ENCODE results near the gene TVP23A. TPM values are rescaled to one million over a fixed set of nuclear protein-coding genes. Genes with fewer than 3 reads are reported as not detected.
A peak's percentile ranks its signal among the peaks of the same experiment; 100 is the strongest.
"Not testable (repeated sequence)": the region's sequence is repeated elsewhere in the genome, so short reads cannot be mapped to it uniquely, and the experiment has no call there.

Gene TVP23A
- polyA plus RNA-seq, 3 donors = 0.06 to 0.17 (median 0.08) TPM

- H3K27ac Mint-ChIP-seq = peak overlapping the region; percentile 98 to 100 (median 100)
- intact Hi-C loops (cut with micrococcal nuclease) = loop anchor here (5.0 to 10.0 kb wide), 3 partner anchors 152 to 202 kb away; partner anchors contain the start of genes CLEC16A (in 1 of the 2) and DEXI (in 1 of the 2)
- Histone ChIP-seq H3K27me3 (ENCODE audit: control insufficient read depth in 2 of 2, insufficient read depth in 2 of 2, low read length in 2 of 2) (no peaks in the 10 kb centered on the region), H3K4me1 (ENCODE audit: control insufficient read depth in 1 of 2, insufficient read depth in 2 of 2, low read length in 2 of 2) (peaks cover 28 to 37% of the 10 kb centered on the region in 2 donors), H3K27ac (ENCODE audit: low read depth in 1 of 2, low read length in 2 of 2) (peak overlapping the region; percentile 98), H3K9me3 (replicated peaks in 1 of 2; ENCODE audit: control insufficient read depth in 1 of 2, insufficient read depth in 1 of 2, low read length in 2 of 2) (no peaks in the 10 kb centered on the region), H2AFZ (ENCODE audit: insufficient read depth, low read depth, low read length, poor library complexity, severe bottlenecking) (no peak overlapping the region), H3K4me3 (replicated peaks in 1 of 3; ENCODE audit: low read depth in 2 of 3, low read length in 3 of 3) (peak overlapping the region in 2 of 3 experiments; percentile 75 to 86), H3K9ac (ENCODE audit: insufficient read depth, low read length, poor library complexity, severe bottlenecking) (peak overlapping the region; percentile 88), H3K79me2 (ENCODE audit: insufficient read depth, low read length) (peaks cover 29% of the 10 kb centered on the region), H3K4me2 (replicated peaks; ENCODE audit: extremely low read depth, low read length, poor library complexity, severe bottlenecking) (peak overlapping the region; percentile 93), H4K20me1 (ENCODE audit: insufficient read depth, low read length) (no peaks in the 10 kb centered on the region), H3K36me3 (replicated peaks in 1 of 2; ENCODE audit: control insufficient read depth in 1 of 2, insufficient read depth in 2 of 2, low read length in 2 of 2) (peaks cover 17 to 26% of the 10 kb centered on the region in 2 donors)
- peaks cover 32 to 36% of the 10 kb centered on the region in 2 donors for H3K36me3 Mint-ChIP-seq
- TF ChIP-seq CTCF (IDR thresholded peaks at IDR 0.05) = no peak
- H3K4me3 Mint-ChIP-seq = peak overlapping the region; percentile 92 to 97
- 0% methylated on average over 1 of the region's 5 CpGs for WGBS (ENCODE audit: insufficient coverage)
- H3K4me1 Mint-ChIP-seq = peaks cover 40% of the 10 kb centered on the region
- peaks cover 0 to 2% (median 0%) of the 10 kb centered on the region in 7 donors for H3K9me3 Mint-ChIP-seq
- no peak for DNase-seq
- peaks cover 0 to 4% (median 0%) of the 10 kb centered on the region in 3 donors for H3K27me3 Mint-ChIP-seq (ENCODE audit: low read depth in 3 of 3)
Measured at GRCh38 chr16:10743227-10743609, 75.4 kb downstream of the TVP23A start.

DNA sequence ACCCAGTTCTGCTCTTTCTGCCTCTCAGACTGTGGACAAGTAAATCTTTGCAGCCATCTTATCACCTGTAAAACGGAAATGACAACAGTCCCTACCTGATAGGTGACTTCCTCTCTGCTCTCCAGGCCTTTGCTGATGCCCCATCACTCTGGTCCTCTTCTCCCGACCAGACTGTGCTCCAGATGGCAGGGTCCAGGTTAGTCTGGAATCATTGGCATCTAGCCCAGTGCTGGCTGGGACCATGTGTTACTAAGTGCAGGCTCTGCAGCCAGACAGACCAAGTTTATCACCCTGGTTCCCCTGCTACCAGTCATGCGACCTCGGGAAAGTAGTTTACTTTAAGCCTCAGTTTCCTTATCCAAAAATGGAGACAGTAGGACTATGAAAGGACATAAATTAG, 76.8 kb downstream of the TVP23A start:
- Histone ChIP-seq H3K9me3 (replicated peaks in 1 of 2; ENCODE audit: control insufficient read depth in 1 of 2, insufficient read depth in 1 of 2, low read length in 2 of 2) (no peaks in the 10 kb centered on the region), H3K9ac (ENCODE audit: insufficient read depth, low read length, poor library complexity, severe bottlenecking) (no peak overlapping the region), H3K27me3 (ENCODE audit: control insufficient read depth in 2 of 2, insufficient read depth in 2 of 2, low read length in 2 of 2) (no peaks in the 10 kb centered on the region), H4K20me1 (ENCODE audit: insufficient read depth, low read length) (no peaks in the 10 kb centered on the region), H3K27ac (ENCODE audit: low read depth in 1 of 2, low read length in 2 of 2) (no peak overlapping the region), H3K4me1 (ENCODE audit: control insufficient read depth in 1 of 2, insufficient read depth in 2 of 2, low read length in 2 of 2) (peaks cover 40 to 49% of the 10 kb centered on the region in 2 donors), H2AFZ (ENCODE audit: insufficient read depth, low read depth, low read length, poor library complexity, severe bottlenecking) (no peak overlapping the region), H3K36me3 (replicated peaks in 1 of 2; ENCODE audit: control insufficient read depth in 1 of 2, insufficient read depth in 2 of 2, low read length in 2 of 2) (peaks cover 5 to 12% of the 10 kb centered on the region in 2 donors), H3K4me2 (replicated peaks; ENCODE audit: extremely low read depth, low read length, poor library complexity, severe bottlenecking) (no peak overlapping the region), H3K4me3 (replicated peaks in 1 of 3; ENCODE audit: low read depth in 2 of 3, low read length in 3 of 3) (no peak overlapping the region), H3K79me2 (ENCODE audit: insufficient read depth, low read length) (peaks cover 27% of the 10 kb centered on the region)
- 95% methylated on average over 2 of the region's 4 CpGs for WGBS (ENCODE audit: insufficient coverage)
- Mint-ChIP-seq H3K4me1 (peaks cover 46% of the 10 kb centered on the region), H3K4me3 (no peak overlapping the region), H3K27me3 (ENCODE audit: low read depth in 3 of 3) (peaks cover 0 to 5% (median 2%) of the 10 kb centered on the region in 3 donors), H3K27ac (peak overlapping the region in 1 of 7 donors; percentile 19), H3K36me3 (peaks cover 18 to 22% of the 10 kb centered on the region in 2 donors), H3K9me3 (peaks cover 0 to 2% (median 0%) of the 10 kb centered on the region in 7 donors)
- intact Hi-C loops (cut with micrococcal nuclease) = loop anchor here (5.0 to 10.0 kb wide), 3 partner anchors 153 to 203 kb away; partner anchors contain the start of genes CLEC16A (in 1 of the 2) and DEXI (in 1 of the 2)
- no peak for DNase-seq
- TF ChIP-seq CTCF (IDR thresholded peaks at IDR 0.05) = no peak

GRCh38 chr16:10741249-10741648, 77.3 kb downstream of the TVP23A start:
- not testable (repeated sequence) for DNase-seq; H3K4me3 ChIP-seq (replicated peaks in 1 of 3; ENCODE audit: low read depth in 2 of 3, low read length in 3 of 3); H2AFZ ChIP-seq (ENCODE audit: insufficient read depth, low read depth, low read length, poor library complexity, severe bottlenecking); H3K27me3 Mint-ChIP-seq (ENCODE audit: low read depth in 3 of 3); H3K4me2 ChIP-seq (replicated peaks; ENCODE audit: extremely low read depth, low read length, poor library complexity, severe bottlenecking); H3K27ac ChIP-seq (ENCODE audit: low read depth in 1 of 2, low read length in 2 of 2); H3K9ac ChIP-seq (ENCODE audit: insufficient read depth, low read length, poor library complexity, severe bottlenecking); H3K36me3 ChIP-seq (replicated peaks in 1 of 2; ENCODE audit: control insufficient read depth in 1 of 2, insufficient read depth in 2 of 2, low read length in 2 of 2); H4K20me1 ChIP-seq (ENCODE audit: insufficient read depth, low read length); H3K9me3 ChIP-seq (replicated peaks in 1 of 2; ENCODE audit: control insufficient read depth in 1 of 2, insufficient read depth in 1 of 2, low read length in 2 of 2); H3K4me3 Mint-ChIP-seq; H3K9me3 Mint-ChIP-seq; H3K27me3 ChIP-seq (ENCODE audit: control insufficient read depth in 2 of 2, insufficient read depth in 2 of 2, low read length in 2 of 2)
- Histone ChIP-seq H3K79me2 (ENCODE audit: insufficient read depth, low read length) (peaks cover 21% of the 10 kb centered on the region), H3K4me1 (ENCODE audit: control insufficient read depth in 1 of 2, insufficient read depth in 2 of 2, low read length in 2 of 2) (peaks cover 40 to 49% of the 10 kb centered on the region in 2 donors)
- intact Hi-C loops (cut with micrococcal nuclease) = loop anchor here (5.0 to 10.0 kb wide), 3 partner anchors 154 to 204 kb away; partner anchors contain the start of genes CLEC16A (in 1 of the 2) and DEXI (in 1 of the 2)
- Mint-ChIP-seq H3K27ac (peak overlapping the region in 1 of 7 donors; percentile 70), H3K36me3 (peaks cover 12 to 16% of the 10 kb centered on the region in 2 donors), H3K4me1 (peaks cover 47% of the 10 kb centered on the region)
- WGBS (ENCODE audit: insufficient coverage) = 98% methylated on average over 3 of the region's 10 CpGs
